Measurements from ENCODE around the gene SATB2. TPM values are rescaled to one million over a fixed set of nuclear protein-coding genes. Genes with fewer than 3 reads are reported as not detected.

Gene SATB2
- total RNA-seq, 2 donors from 2014 or later: 133 to 178 TPM

- intact Hi-C loops (cut with DNase I): loop anchor here (5.0 kb wide), 1 partner anchor 1147 kb away; no protein-coding TSS in a partner anchor
- no peaks in the 10 kb centered on the region for H3K4me1 ChIP-seq
- no peaks in the 10 kb centered on the region for H3K36me3 ChIP-seq
- no peak for TF ChIP-seq CTCF (IDR thresholded peaks at IDR 0.05)
- H3K9ac ChIP-seq (ENCODE audit: low read depth in 2 of 2, low read length in 2 of 2): peak overlapping the region; percentile 71 to 90
- H3K9me3 ChIP-seq: no peaks in the 10 kb centered on the region
- DNase-seq: peak; percentile 39
- H3K4me3 ChIP-seq: peak overlapping the region; percentile 79
- H3K27me3 ChIP-seq: peaks cover 26% of the 10 kb centered on the region
- H3K27ac ChIP-seq: peak overlapping the region; percentile 86
Observed at GRCh38 chr2:199464606-199465352, 7.0 kb upstream of the SATB2 start.

GRCh38 chr2:199463708-199464605, 6.2 kb upstream of the SATB2 start:
- H3K4me1 ChIP-seq: no peaks in the 10 kb centered on the region
- no peak for TF ChIP-seq CTCF (IDR thresholded peaks at IDR 0.05)
- intact Hi-C loops (cut with DNase I): loop anchor here (5.0 kb wide), 1 partner anchor 1147 kb away; no protein-coding TSS in a partner anchor
- H3K27me3 ChIP-seq: peaks cover 19% of the 10 kb centered on the region
- H3K36me3 ChIP-seq: no peaks in the 10 kb centered on the region
- peak; percentile 60 for DNase-seq
- H3K9me3 ChIP-seq: no peaks in the 10 kb centered on the region
- H3K9ac ChIP-seq (ENCODE audit: low read depth in 2 of 2, low read length in 2 of 2): peak overlapping the region; percentile 71 to 90
- H3K4me3 ChIP-seq: peak overlapping the region; percentile 79
- peak overlapping the region; percentile 86 for H3K27ac ChIP-seq

GRCh38 chr2:199462956-199463692, 5.4 kb upstream of the SATB2 start:
- no peaks in the 10 kb centered on the region for H3K36me3 ChIP-seq
- H3K9me3 ChIP-seq: no peaks in the 10 kb centered on the region
- H3K9ac ChIP-seq (ENCODE audit: low read depth in 2 of 2, low read length in 2 of 2): peak overlapping the region; percentile 71 to 90
- peak overlapping the region; percentile 79 for H3K4me3 ChIP-seq
- intact Hi-C loops (cut with DNase I): loop anchor here (5.0 kb wide), 1 partner anchor 1146 kb away; no protein-coding TSS in a partner anchor
- no peaks in the 10 kb centered on the region for H3K4me1 ChIP-seq
- H3K27me3 ChIP-seq: peaks cover 12% of the 10 kb centered on the region
- H3K27ac ChIP-seq: peak overlapping the region; percentile 86
- peak; percentile 77 for TF ChIP-seq CTCF (IDR thresholded peaks at IDR 0.05)
- peak; percentile 92 for DNase-seq

GRCh38 chr2:199462347-199462955, 4.7 kb upstream of the SATB2 start:
- Histone ChIP-seq H3K27ac (peak overlapping the region; percentile 86), H3K36me3 (no peaks in the 10 kb centered on the region), H3K9ac (ENCODE audit: low read depth in 2 of 2, low read length in 2 of 2) (peak overlapping the region; percentile 71 to 90), H3K4me1 (no peaks in the 10 kb centered on the region), H3K27me3 (peaks cover 12% of the 10 kb centered on the region), H3K4me3 (peak overlapping the region; percentile 79), H3K9me3 (no peaks in the 10 kb centered on the region)
- intact Hi-C loops (cut with DNase I): loop anchor here (5.0 kb wide), 1 partner anchor 1145 kb away; no protein-coding TSS in a partner anchor
- peak; percentile 28 for DNase-seq
- TF ChIP-seq CTCF (IDR thresholded peaks at IDR 0.05): no peak
